ENCODE measurements around the gene B9D1.

- no peak for TF ChIP-seq CTCF (conservative IDR thresholded peaks at IDR 0.05; ENCODE audit: low read depth in 2 of 2)
- no peak for TF ChIP-seq REST (IDR thresholded peaks at IDR 0.05; ENCODE audit: unreplicated experiment)
- no peak for TF ChIP-seq EZH2 (IDR thresholded peaks at IDR 0.05; ENCODE audit: low read depth, unreplicated experiment)
- no peak for TF ChIP-seq EZH2phosphoT487 (IDR thresholded peaks at IDR 0.05; ENCODE audit: unreplicated experiment)
- no peak for TF ChIP-seq CREB1 (CRISPR knock-in tag; IDR thresholded peaks at IDR 0.05; ENCODE audit: low read depth)
- TF ChIP-seq NANOG (IDR thresholded peaks at IDR 0.05; ENCODE audit: borderline replicate concordance): no peak
- TF ChIP-seq POLR2AphosphoS5 (IDR thresholded peaks at IDR 0.05; ENCODE audit: low read depth): no peak
- TF ChIP-seq ZNF114 (CRISPR knock-in tag; IDR thresholded peaks at IDR 0.05): no peak
- TF ChIP-seq JUNB (IDR thresholded peaks at IDR 0.05; ENCODE audit: unreplicated experiment): no peak
Observed at GRCh38 chr17:19407601-19408345, 45.2 kb upstream of the B9D1 start.
